HG03060 (cell line): Measurements from ENCODE around the gene FBF1.
A peak's percentile ranks its signal among the peaks of the same experiment; 100 is the strongest.
"Not testable (repeated sequence)": the region's sequence is repeated elsewhere in the genome, so short reads cannot be mapped to it uniquely, and the experiment has no call there.

Experiments used
- ATAC-seq: cut with Tn5 transposase; IDR thresholded peaks from one replicate; pipeline ENCODE4 v1.9.1; 2021; ENCODE audit warnings: low read depth, moderate number of reproducible peaks; ENCODE audit not compliant: unreplicated experiment

Gene FBF1

GRCh38 chr17:75876938-75877751 lies 63.7 kb downstream of the FBF1 start:
- ATAC-seq, result no peak

GRCh38 chr17:75876190-75876937 lies 64.5 kb downstream of the FBF1 start:
- ATAC-seq, result no peak

GRCh38 chr17:75875940-75876189 lies 65.0 kb downstream of the FBF1 start:
- no peak for ATAC-seq

- no peak for ATAC-seq
Measured at GRCh38 chr17:75875182-75875939, 65.5 kb downstream of the FBF1 start.

- no peak for ATAC-seq
Measured at GRCh38 chr17:75874323-75875181, 66.3 kb downstream of the FBF1 start.

- ATAC-seq, result no peak
Measured at GRCh38 chr17:75873587-75874322, 67.1 kb downstream of the FBF1 start.

- no peak for ATAC-seq
Measured at GRCh38 chr17:75872434-75873351, 68.1 kb downstream of the FBF1 start.

GRCh38 chr17:75870228-75870627 lies 70.6 kb downstream of the FBF1 start:
- ATAC-seq, result not testable (repeated sequence)

GRCh38 chr17:75869282-75870141 lies 71.3 kb downstream of the FBF1 start:
- no peak for ATAC-seq

GRCh38 chr17:75868730-75869281 lies 72.0 kb downstream of the FBF1 start:
- not testable (repeated sequence) for ATAC-seq

GRCh38 chr17:75865404-75866188 lies 75.2 kb downstream of the FBF1 start:
- not testable (repeated sequence) for ATAC-seq

- ATAC-seq, result not testable (repeated sequence)
Measured at GRCh38 chr17:75864887-75865286, 76.0 kb downstream of the FBF1 start.

GRCh38 chr17:75864448-75864871 lies 76.4 kb downstream of the FBF1 start:
- ATAC-seq, result peak; percentile 59

- ATAC-seq, result no peak
Measured at GRCh38 chr17:75861927-75862317, 78.9 kb downstream of the FBF1 start.
